T-helper 17 cell (primary cell): ENCODE results near the gene TEX29. TPM values are rescaled to one million over a fixed set of nuclear protein-coding genes. Genes with fewer than 3 reads are reported as not detected.

Experiments used
- ATAC-seq: fragments of 150-1000 bp; cut with Tn5 transposase; 2 replicates; pipeline ENCODE4 v1.10.0; 2021; ENCODE audit warnings: mild to moderate bottlenecking, moderate library complexity
- DNase-seq, 3 donors: peaks; one replicate each; pipeline versions ENCODE4 v3.0.0 to v3.0.0-alpha.2; 2020 to 2021
- H3K9me3 ChIP-seq: one replicate; pipeline ENCODE4 v1.7.0; 2013; ENCODE audit warnings: low read length, mild to moderate bottlenecking; ENCODE audit not compliant: control insufficient read depth, poor library complexity, severe bottlenecking
- H3K27ac Mint-ChIP-seq: one replicate; pipeline ENCODE4 v1.8.0; 2022; ENCODE audit warnings: mild to moderate bottlenecking, moderate library complexity, mixed read lengths
- H3K27me3 Mint-ChIP-seq: one replicate; pipeline ENCODE4 v1.8.0; 2022; ENCODE audit warnings: mixed read lengths
- H3K36me3 Mint-ChIP-seq: one replicate; pipeline ENCODE4 v1.8.0; 2022; ENCODE audit warnings: low read depth, mixed read lengths
- H3K4me1 Mint-ChIP-seq: one replicate; pipeline ENCODE4 v1.8.0; 2022; ENCODE audit warnings: mild to moderate bottlenecking, mixed read lengths
- H3K4me3 Mint-ChIP-seq: one replicate; pipeline ENCODE4 v1.8.0; 2022; ENCODE audit warnings: mild to moderate bottlenecking, moderate library complexity, mixed read lengths
- total RNA-seq, 4 donors: library from RNA in 2 of 4; stranded (reverse) in 2 of 4; gene quantifications; one replicate each; pipeline ENCODE4 v1.2.3 and lab custom pipeline; 2022 to 2026

Gene TEX29
- total RNA-seq, 2 donors from 2014 or later: not detected

GRCh38 chr13:111302045-111302726, 18.3 kb upstream of the TEX29 start:
- H3K9me3 ChIP-seq: peaks cover 2% of the 10 kb centered on the region
- no peak overlapping the region for H3K27ac Mint-ChIP-seq
- H3K36me3 Mint-ChIP-seq: peaks cover 20% of the 10 kb centered on the region
- H3K4me3 Mint-ChIP-seq: no peak overlapping the region
- DNase-seq: no peak
- no peak for ATAC-seq
- H3K4me1 Mint-ChIP-seq: no peaks in the 10 kb centered on the region
- no peaks in the 10 kb centered on the region for H3K27me3 Mint-ChIP-seq

GRCh38 chr13:111303559-111303958, 16.9 kb upstream of the TEX29 start:
- H3K9me3 ChIP-seq: peaks cover 4% of the 10 kb centered on the region
- Mint-ChIP-seq H3K36me3 (peaks cover 20% of the 10 kb centered on the region), H3K4me1 (no peaks in the 10 kb centered on the region), H3K27me3 (no peaks in the 10 kb centered on the region), H3K4me3 (no peak overlapping the region), H3K27ac (no peak overlapping the region)
- ATAC-seq (no peak), DNase-seq (no peak)

DNA sequence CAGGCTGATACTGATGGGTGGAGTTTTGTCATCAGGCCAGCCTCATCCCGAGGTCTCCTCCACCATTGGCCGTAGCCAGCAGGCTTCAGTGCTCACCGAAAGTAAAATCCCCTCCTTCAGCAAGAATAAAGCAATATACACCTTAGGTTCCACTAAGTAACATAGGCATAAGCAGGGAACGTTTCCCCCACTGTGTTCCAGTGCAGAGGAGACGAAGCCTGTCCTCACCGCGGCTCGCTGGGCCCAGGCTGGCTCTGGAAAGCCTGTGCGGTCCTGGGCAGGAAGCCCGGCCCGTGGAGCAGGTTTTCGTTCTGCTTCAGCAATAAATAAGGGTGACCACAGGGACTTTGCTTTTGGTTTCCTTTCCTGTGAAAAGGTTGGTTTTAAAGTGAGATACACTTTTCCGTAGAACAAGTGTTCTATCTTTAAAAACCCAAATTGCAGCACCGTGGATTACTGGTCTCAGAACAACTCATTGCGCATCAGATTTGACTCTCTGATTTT, 16.3 kb upstream of the TEX29 start:
- peaks cover 4% of the 10 kb centered on the region for H3K9me3 ChIP-seq
- DNase-seq (no peak), ATAC-seq (no peak)
- Mint-ChIP-seq H3K27ac (no peak overlapping the region), H3K4me3 (no peak overlapping the region), H3K27me3 (no peaks in the 10 kb centered on the region), H3K4me1 (no peaks in the 10 kb centered on the region), H3K36me3 (peaks cover 20% of the 10 kb centered on the region)

DNA sequence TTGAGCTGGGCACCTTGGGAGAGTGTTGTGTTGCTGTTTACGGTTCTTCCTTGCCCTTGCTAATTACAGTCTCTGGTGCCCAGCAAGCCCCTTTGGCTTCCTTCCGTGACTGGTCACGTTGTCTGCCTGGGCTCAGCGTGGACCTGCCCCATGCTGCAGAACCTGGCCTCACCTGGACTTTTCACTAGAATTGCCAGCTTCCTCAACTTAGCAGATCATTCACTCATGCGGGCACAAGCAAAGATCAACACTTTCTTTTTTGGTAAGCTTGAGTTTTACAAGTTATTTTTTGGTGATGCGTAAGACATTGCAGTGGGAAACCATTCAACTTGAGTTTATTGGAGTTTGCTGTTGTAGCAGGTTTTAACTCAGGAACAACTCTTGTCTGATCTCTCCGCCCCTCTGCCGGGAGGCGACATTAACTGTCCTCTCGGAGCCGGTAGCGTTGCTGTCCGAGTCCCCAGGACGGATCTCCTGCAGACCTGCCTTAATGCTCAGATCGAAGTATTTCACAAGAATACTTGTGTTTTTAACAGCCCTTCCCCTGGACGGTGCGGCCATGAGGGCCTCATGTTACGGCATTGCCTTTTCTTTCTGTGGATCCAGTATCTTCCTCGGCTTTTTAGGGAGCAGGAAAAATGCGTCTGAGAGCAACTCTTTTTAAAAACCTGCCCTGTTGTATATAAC, 15.7 kb upstream of the TEX29 start:
- Mint-ChIP-seq H3K27ac (no peak overlapping the region), H3K27me3 (no peaks in the 10 kb centered on the region), H3K4me3 (no peak overlapping the region), H3K36me3 (peaks cover 20% of the 10 kb centered on the region), H3K4me1 (no peaks in the 10 kb centered on the region)
- H3K9me3 ChIP-seq: peaks cover 4% of the 10 kb centered on the region
- ATAC-seq: no peak
- no peak for DNase-seq

DNA sequence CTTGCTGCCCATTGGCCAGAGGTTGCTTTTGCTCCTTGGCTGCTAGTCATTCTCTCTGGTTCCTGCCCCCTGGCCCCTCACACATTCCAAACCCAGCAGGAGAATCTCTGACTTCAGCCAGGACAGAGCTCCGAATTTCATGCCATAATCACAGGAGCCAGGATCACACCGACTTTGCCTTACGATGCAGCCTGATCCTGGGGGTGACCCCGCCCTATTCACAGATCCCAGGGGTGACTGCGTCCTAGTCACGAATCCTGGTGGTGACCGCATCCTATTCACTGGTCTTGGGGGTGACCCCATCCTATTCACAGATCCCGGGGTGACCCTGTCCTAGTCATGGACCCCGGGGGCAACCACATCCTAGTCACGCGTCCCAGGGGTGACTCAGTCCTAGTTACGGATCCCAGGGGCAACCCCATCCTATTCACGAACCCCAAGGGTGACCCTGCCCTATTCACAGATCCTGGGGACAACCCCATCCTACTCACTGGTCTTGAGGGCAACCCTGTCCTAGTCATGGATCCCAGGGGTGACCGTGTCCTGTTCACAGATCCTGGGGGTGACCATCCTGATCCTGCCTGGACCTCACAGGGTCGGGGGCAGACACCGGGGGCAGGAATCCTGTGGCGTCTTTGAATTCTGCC, 7.4 kb upstream of the TEX29 start:
- H3K27ac Mint-ChIP-seq: no peak overlapping the region
- no peak for ATAC-seq
- H3K36me3 Mint-ChIP-seq: peaks cover 4% of the 10 kb centered on the region
- H3K4me3 Mint-ChIP-seq: no peak overlapping the region
- no peaks in the 10 kb centered on the region for H3K4me1 Mint-ChIP-seq
- H3K27me3 Mint-ChIP-seq: no peaks in the 10 kb centered on the region
- no peak for DNase-seq
- H3K9me3 ChIP-seq: no peaks in the 10 kb centered on the region

DNA sequence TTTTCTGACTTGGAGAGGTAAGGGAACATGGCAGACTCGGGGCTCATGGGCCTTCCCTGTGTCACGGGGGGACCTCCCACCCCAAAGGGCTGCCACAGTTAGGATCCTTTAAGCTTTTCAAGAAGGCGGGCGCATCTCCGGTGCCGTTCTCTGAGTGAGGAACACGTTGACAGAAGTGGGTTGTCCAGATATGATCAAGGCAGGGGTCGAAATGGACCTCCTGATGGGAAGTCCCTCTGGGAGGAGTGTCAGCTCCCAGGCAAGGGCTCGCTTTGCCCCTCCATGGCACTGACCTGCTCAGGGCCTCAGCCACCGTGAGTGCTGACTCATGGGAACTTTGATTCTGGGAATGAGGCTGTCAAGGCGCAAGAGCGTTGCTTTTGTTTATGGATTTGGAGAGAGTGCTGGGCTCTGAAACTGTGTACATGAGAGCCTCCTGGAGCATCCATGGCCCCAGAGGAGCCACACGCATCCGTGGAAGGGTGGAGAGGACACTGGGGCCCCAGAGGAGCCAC, 6.5 kb upstream of the TEX29 start:
- Mint-ChIP-seq H3K4me1 (peaks cover 2% of the 10 kb centered on the region), H3K27ac (no peak overlapping the region), H3K36me3 (peaks cover 4% of the 10 kb centered on the region), H3K27me3 (no peaks in the 10 kb centered on the region), H3K4me3 (no peak overlapping the region)
- ATAC-seq (no peak), DNase-seq (no peak)
- H3K9me3 ChIP-seq: no peaks in the 10 kb centered on the region

- DNase-seq: no peak
- Mint-ChIP-seq H3K27ac (no peak overlapping the region), H3K4me3 (no peak overlapping the region), H3K27me3 (no peaks in the 10 kb centered on the region), H3K4me1 (peaks cover 4% of the 10 kb centered on the region), H3K36me3 (peaks cover 8% of the 10 kb centered on the region)
- no peaks in the 10 kb centered on the region for H3K9me3 ChIP-seq
- ATAC-seq: no peak
Measured at GRCh38 chr13:111314852-111315251, 5.6 kb upstream of the TEX29 start.

GRCh38 chr13:111315347-111315995, 5.0 kb upstream of the TEX29 start:
- no peaks in the 10 kb centered on the region for H3K9me3 ChIP-seq
- H3K27me3 Mint-ChIP-seq: no peaks in the 10 kb centered on the region
- DNase-seq (no peak), ATAC-seq (no peak)
- H3K27ac Mint-ChIP-seq: no peak overlapping the region
- peaks cover 9% of the 10 kb centered on the region for H3K36me3 Mint-ChIP-seq
- H3K4me3 Mint-ChIP-seq: no peak overlapping the region
- peaks cover 4% of the 10 kb centered on the region for H3K4me1 Mint-ChIP-seq

GRCh38 chr13:111316161-111316730, 4.2 kb upstream of the TEX29 start:
- Mint-ChIP-seq H3K36me3 (peaks cover 9% of the 10 kb centered on the region), H3K4me1 (peaks cover 4% of the 10 kb centered on the region), H3K27me3 (no peaks in the 10 kb centered on the region), H3K4me3 (no peak overlapping the region), H3K27ac (no peak overlapping the region)
- DNase-seq (no peak), ATAC-seq (no peak)
- no peaks in the 10 kb centered on the region for H3K9me3 ChIP-seq

DNA sequence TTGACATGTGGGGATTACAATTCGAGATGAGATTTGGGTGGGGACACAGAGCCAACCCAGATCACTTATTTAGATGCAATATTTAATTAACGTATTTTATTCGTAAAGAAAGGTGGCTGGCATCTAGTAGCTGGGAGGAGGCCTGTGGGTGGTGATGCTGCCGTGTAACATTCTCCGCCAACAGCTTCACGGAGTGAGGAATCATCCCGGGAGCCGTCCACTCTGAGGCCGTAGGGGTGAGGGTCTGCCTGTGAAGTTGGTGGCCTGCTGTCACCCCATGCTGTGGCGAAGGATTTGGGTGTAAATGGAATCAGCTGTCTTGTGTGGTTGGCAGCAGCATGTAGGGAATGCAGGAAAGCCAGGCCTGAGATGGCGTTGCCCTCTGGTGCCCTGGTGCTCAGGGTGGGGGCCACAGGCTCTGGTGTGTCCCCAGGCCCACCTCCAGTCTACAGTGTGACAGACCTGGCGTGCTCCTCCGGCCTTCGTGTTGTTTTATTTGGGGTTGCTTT, 3.3 kb upstream of the TEX29 start:
- H3K9me3 ChIP-seq: no peaks in the 10 kb centered on the region
- DNase-seq: no peak
- H3K4me1 Mint-ChIP-seq: peaks cover 4% of the 10 kb centered on the region
- H3K36me3 Mint-ChIP-seq: peaks cover 9% of the 10 kb centered on the region
- no peak for ATAC-seq
- no peak overlapping the region for H3K27ac Mint-ChIP-seq
- no peak overlapping the region for H3K4me3 Mint-ChIP-seq
- H3K27me3 Mint-ChIP-seq: no peaks in the 10 kb centered on the region

- H3K4me1 Mint-ChIP-seq: peaks cover 4% of the 10 kb centered on the region
- H3K9me3 ChIP-seq: no peaks in the 10 kb centered on the region
- H3K36me3 Mint-ChIP-seq: peaks cover 9% of the 10 kb centered on the region
- no peaks in the 10 kb centered on the region for H3K27me3 Mint-ChIP-seq
- no peak overlapping the region for H3K27ac Mint-ChIP-seq
- DNase-seq (no peak), ATAC-seq (no peak)
- no peak overlapping the region for H3K4me3 Mint-ChIP-seq
Measured at GRCh38 chr13:111317571-111318345, 2.7 kb upstream of the TEX29 start.

- Mint-ChIP-seq H3K36me3 (peaks cover 7% of the 10 kb centered on the region), H3K27me3 (no peaks in the 10 kb centered on the region), H3K27ac (no peak overlapping the region), H3K4me1 (peaks cover 4% of the 10 kb centered on the region), H3K4me3 (no peak overlapping the region)
- no peak for ATAC-seq
- no peak for DNase-seq
- no peaks in the 10 kb centered on the region for H3K9me3 ChIP-seq
Measured at GRCh38 chr13:111318386-111318785, 2.1 kb upstream of the TEX29 start.
